Smooth muscle cell (in vitro differentiated cells): ENCODE data around the gene RUNX2. TPM values are rescaled to one million over a fixed set of nuclear protein-coding genes. Genes with fewer than 3 reads are reported as not detected.
A peak's percentile ranks its signal among the peaks of the same experiment; 100 is the strongest.

Source experiments
- DNase-seq: peaks from one replicate; lab custom pipeline; 2025; ENCODE audit not compliant: unreplicated experiment; lab: John Stamatoyannopoulos, UW
- H2AFZ ChIP-seq: fragments of 200-600 bp; sonication (generic); 2 replicates; pipeline ENCODE4 v1.6.0; 2016; ENCODE audit warnings: antibody characterized with exemption, low read depth, mild to moderate bottlenecking
- H3F3A ChIP-seq: fragments of 200-600 bp; sonication (generic); 2 replicates; pipeline ENCODE4 v1.6.0; 2017; ENCODE audit warnings: antibody characterized with exemption, low read depth
- H3K27ac ChIP-seq: fragments of 200-600 bp; sonication (generic); 2 replicates; pipeline ENCODE4 v1.5.1; 2016; ENCODE audit warnings: low read depth, mild to moderate bottlenecking
- H3K27me3 ChIP-seq: fragments of 200-600 bp; sonication (generic); 2 replicates; pipeline ENCODE4 v1.6.1; 2016; ENCODE audit warnings: low read depth, mild to moderate bottlenecking
- H3K36me3 ChIP-seq: fragments of 200-600 bp; sonication (generic); 2 replicates; pipeline ENCODE4 v1.5.1; 2016; ENCODE audit warnings: low read depth
- H3K4me1 ChIP-seq: fragments of 200-600 bp; sonication (generic); 2 replicates; pipeline ENCODE4 v1.5.1; 2016; ENCODE audit warnings: low read depth
- H3K4me2 ChIP-seq: fragments of 200-600 bp; sonication (generic); 2 replicates; pipeline ENCODE4 v1.6.0; 2016; ENCODE audit warnings: mild to moderate bottlenecking
- H3K4me3 ChIP-seq: fragments of 200-600 bp; sonication (generic); 2 replicates; pipeline ENCODE4 v1.5.1; 2016; ENCODE audit warnings: mild to moderate bottlenecking
- H3K79me2 ChIP-seq: fragments of 200-600 bp; sonication (generic); 2 replicates; pipeline ENCODE4 v1.6.0; 2016; ENCODE audit warnings: low read depth, mild to moderate bottlenecking
- H3K9ac ChIP-seq: fragments of 200-600 bp; sonication (generic); 2 replicates; pipeline ENCODE4 v1.6.0; 2016; ENCODE audit warnings: low read depth
- H3K9me3 ChIP-seq: fragments of 200-600 bp; sonication (generic); replicated peaks from 2 replicates; pipeline ENCODE4 v1.5.1; 2016; ENCODE audit warnings: low read depth
- H4K20me1 ChIP-seq: fragments of 200-600 bp; sonication (generic); 2 replicates; pipeline ENCODE4 v1.6.0; 2016; ENCODE audit warnings: low read depth
- WGBS: methylation state at CpG from one replicate; pipeline ENCODE4 v1.1.7; 2016; ENCODE audit warnings: low lambda C conversion rate; 5-methylcytosine and 5-hydroxymethylcytosine counted together
- polyA plus RNA-seq: library from polyadenylated mRNA; unstranded; fragments of >200 nt; fragmentation: Nextera tagmentation; extraction: Ambion mirVana; gene quantifications from 2 replicates; pipeline ENCODE4 v1.2.1, GENCODE V29; 2016
- total RNA-seq: library from RNA; depleted of rRNA; stranded (reverse); fragments of >200 nt; gene quantifications from 2 replicates; pipeline ENCODE4 v1.2.3, GENCODE V29; 2014
- TF ChIP-seq, protein P1 (sequence below): fragments of 200-600 bp; sonication (generic); IDR thresholded peaks from 2 replicates; pipeline ENCODE4 v1.5.1; 2017; ENCODE audit warnings: borderline replicate concordance, mild to moderate bottlenecking, antibody characterized with exemption; ENCODE audit not compliant: insufficient read depth, poor library complexity, severe bottlenecking

RUNX2 gene
- total and polyA plus RNA-seq, 2 experiments from 2014 or later, result 12.5 to 16.4 TPM

DNA sequence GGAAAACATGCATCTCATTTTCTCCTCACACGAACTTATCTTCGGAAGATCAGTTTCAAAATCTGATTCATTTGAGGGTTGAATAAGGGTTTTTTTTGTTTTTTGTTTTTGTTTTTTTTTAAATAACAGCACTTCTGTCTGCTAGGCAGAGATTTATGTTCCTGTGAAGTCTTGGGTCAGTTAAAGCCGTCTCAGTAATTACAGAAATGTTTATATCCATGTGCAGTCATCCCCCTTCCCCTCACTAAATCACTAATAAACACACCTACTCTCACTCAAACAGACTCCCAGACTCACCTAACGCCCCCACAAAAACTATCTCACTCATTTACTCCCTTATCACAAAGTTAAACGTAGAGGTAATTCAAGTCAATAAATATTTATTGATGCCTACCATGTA lies 263.8 kb downstream of the RUNX2 start:
- H3K4me3 ChIP-seq, result no peak overlapping the region
- peaks cover 18% of the 10 kb centered on the region for H3K4me1 ChIP-seq
- H3K36me3 ChIP-seq, result no peaks in the 10 kb centered on the region
- 55% methylated on average over 5 of the region's 5 CpGs for WGBS
- no peaks in the 10 kb centered on the region for H3K9me3 ChIP-seq
- no peak overlapping the region for H2AFZ ChIP-seq
- peak overlapping the region; percentile 22 for H3K4me2 ChIP-seq
- TF ChIP-seq, protein P1, sequence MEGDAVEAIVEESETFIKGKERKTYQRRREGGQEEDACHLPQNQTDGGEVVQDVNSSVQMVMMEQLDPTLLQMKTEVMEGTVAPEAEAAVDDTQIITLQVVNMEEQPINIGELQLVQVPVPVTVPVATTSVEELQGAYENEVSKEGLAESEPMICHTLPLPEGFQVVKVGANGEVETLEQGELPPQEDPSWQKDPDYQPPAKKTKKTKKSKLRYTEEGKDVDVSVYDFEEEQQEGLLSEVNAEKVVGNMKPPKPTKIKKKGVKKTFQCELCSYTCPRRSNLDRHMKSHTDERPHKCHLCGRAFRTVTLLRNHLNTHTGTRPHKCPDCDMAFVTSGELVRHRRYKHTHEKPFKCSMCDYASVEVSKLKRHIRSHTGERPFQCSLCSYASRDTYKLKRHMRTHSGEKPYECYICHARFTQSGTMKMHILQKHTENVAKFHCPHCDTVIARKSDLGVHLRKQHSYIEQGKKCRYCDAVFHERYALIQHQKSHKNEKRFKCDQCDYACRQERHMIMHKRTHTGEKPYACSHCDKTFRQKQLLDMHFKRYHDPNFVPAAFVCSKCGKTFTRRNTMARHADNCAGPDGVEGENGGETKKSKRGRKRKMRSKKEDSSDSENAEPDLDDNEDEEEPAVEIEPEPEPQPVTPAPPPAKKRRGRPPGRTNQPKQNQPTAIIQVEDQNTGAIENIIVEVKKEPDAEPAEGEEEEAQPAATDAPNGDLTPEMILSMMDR, result no peak
- H3K27me3 ChIP-seq, result no peaks in the 10 kb centered on the region
- H3K9ac ChIP-seq, result no peak overlapping the region
- DNase-seq, result no peak
- H3K27ac ChIP-seq, result peak overlapping the region; percentile 90
- no peaks in the 10 kb centered on the region for H3K79me2 ChIP-seq
- H3F3A ChIP-seq, result peaks cover 14% of the 10 kb centered on the region
- H4K20me1 ChIP-seq, result no peaks in the 10 kb centered on the region

DNA sequence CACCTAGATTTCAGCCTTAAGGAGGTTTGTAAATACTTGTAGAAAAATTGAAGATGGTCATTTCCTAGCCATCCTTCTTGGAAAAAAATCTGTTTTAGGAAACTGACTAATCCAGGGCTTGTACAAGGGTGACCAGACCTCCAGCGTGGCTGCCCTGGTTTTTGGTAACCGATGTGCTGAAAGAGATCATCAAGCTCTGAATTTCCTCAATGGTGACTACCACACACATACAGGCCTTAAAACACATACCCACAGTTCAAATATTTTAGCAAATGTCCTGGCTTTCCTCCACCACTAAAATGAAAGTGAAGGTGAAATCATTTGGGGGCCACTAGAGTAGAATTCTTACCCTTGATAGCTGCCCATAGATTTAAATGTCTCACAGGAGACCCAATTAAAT lies 264.9 kb downstream of the RUNX2 start:
- Histone ChIP-seq H3K27ac (no peak overlapping the region), H3K4me3 (no peak overlapping the region), H2AFZ (no peak overlapping the region), H3K9ac (no peak overlapping the region), H3F3A (peaks cover 14% of the 10 kb centered on the region), H3K27me3 (no peaks in the 10 kb centered on the region), H3K4me1 (peaks cover 18% of the 10 kb centered on the region), H3K79me2 (no peaks in the 10 kb centered on the region), H3K4me2 (no peak overlapping the region), H3K36me3 (no peaks in the 10 kb centered on the region), H3K9me3 (no peaks in the 10 kb centered on the region), H4K20me1 (no peaks in the 10 kb centered on the region)
- TF ChIP-seq, protein P1, result no peak
- 40% methylated on average over 2 of the region's 2 CpGs for WGBS
- no peak for DNase-seq

DNA sequence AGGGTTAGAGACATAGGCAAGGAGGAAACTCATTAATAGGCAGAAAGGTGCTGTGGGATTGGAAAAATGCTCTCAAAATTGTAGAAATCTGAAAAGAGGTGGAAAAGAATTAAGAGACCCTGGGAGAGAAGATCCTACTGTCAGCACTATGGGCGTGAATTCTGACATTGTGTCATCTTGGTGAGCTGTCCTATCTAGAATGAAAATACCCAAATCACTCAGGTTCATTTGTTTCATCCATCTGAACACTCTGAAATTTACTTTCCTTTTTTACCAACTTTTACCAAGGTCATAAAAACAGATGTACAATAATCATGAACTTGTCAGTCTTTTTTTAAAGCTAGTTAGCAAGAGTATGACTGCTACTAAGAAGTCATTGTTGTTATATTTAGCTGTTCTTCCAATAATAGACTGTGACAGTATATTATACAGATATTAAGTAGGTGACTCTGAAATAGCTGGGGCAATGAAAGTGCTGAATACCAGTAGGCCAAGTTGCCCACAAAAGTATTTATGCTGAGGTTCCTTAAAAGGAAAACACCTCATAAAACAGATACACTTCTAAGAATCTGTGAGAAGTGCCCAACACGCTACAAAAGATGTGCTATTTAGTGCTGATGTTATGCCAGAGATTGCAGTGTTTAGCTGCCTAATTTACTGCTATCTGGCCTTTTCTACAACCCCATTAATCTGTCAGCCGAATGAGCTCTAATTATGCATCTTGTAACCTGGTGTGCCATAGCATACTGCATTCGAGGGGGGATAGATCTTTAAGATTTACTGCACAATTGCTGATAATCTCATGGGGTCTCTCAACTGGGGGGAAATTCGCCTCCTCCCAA lies 267.1 kb downstream of the RUNX2 start:
- H3F3A ChIP-seq, result peaks cover 11% of the 10 kb centered on the region
- H3K79me2 ChIP-seq, result no peaks in the 10 kb centered on the region
- H3K9ac ChIP-seq, result no peak overlapping the region
- H2AFZ ChIP-seq, result no peak overlapping the region
- TF ChIP-seq, protein P1, result no peak
- no peaks in the 10 kb centered on the region for H3K36me3 ChIP-seq
- H3K4me2 ChIP-seq, result no peak overlapping the region
- H3K27me3 ChIP-seq, result no peaks in the 10 kb centered on the region
- H4K20me1 ChIP-seq, result no peaks in the 10 kb centered on the region
- no peak overlapping the region for H3K4me3 ChIP-seq
- no peak for DNase-seq
- 41% methylated on average over 5 of the region's 5 CpGs for WGBS
- H3K9me3 ChIP-seq, result no peaks in the 10 kb centered on the region
- peaks cover 15% of the 10 kb centered on the region for H3K4me1 ChIP-seq
- H3K27ac ChIP-seq, result no peak overlapping the region

DNA sequence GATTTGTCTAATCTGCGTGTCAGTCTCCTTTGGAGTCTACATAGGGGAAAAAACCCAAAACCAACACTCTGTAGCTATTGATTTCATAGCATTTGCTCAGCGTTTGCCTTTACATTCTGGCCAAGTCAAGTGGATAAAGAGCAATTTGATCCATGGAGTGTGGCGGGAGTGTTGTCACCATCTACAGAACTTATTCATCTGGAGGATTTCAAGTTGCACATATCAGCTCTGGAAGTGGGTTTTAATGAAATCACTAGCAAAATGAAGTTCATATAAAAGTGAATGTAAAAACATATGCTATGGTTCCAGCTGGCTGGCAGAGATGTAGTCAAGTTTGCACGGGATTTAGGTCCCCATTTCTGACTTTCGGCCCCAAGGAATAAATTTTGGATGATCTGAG lies 269.3 kb downstream of the RUNX2 start:
- H3K9ac ChIP-seq, result no peak overlapping the region

More for the DNA sequence above, 269.3 kb downstream of the RUNX2 start:
- Histone ChIP-seq H3K4me1 (no peaks in the 10 kb centered on the region), H3K27ac (no peak overlapping the region), H3K4me2 (no peak overlapping the region), H3K36me3 (no peaks in the 10 kb centered on the region), H3K4me3 (no peak overlapping the region), H3K9me3 (no peaks in the 10 kb centered on the region), H3K27me3 (no peaks in the 10 kb centered on the region), H3F3A (no peaks in the 10 kb centered on the region), H2AFZ (no peak overlapping the region), H3K79me2 (no peaks in the 10 kb centered on the region), H4K20me1 (no peaks in the 10 kb centered on the region)
- WGBS, result 91% methylated on average over 5 of the region's 5 CpGs
- TF ChIP-seq, protein P1, result no peak
- no peak for DNase-seq
